OCI-LY3 (cell line): ENCODE measurements around the gene FSIP1.

Source experiments
- CTCF ChIP-seq: fragments of 200-600, 300-600 bp; sonication (generic); IDR thresholded peaks from 2 replicates; pipeline ENCODE4 v1.5.1; 2014; ENCODE audit warnings: antibody characterized with exemption, low read length, low read depth
- EZH2phosphoT487 ChIP-seq: fragments of 200-600 bp; shearing (Covaris generic); IDR thresholded peaks from 2 replicates; pipeline ENCODE4 v1.6.1; 2018; ENCODE audit warnings: antibody characterized with exemption, mixed run types, low read depth

- TF ChIP-seq CTCF (no peak), EZH2phosphoT487 (no peak)
Observed at GRCh38 chr15:39719109-39719508, 63.5 kb downstream of the FSIP1 start.
